OCI-LY7 (cell line): ENCODE data around the gene RBBP6. TPM values are rescaled to one million over a fixed set of nuclear protein-coding genes. Genes with fewer than 3 reads are reported as not detected.
"Not testable (repeated sequence)": the region's sequence is repeated elsewhere in the genome, so short reads cannot be mapped to it uniquely, and the experiment has no call there.

Experiments used
- BruUV-seq: library from RNA; stranded (reverse); fragments of 400-500 nt; replicated peaks from 2 replicates; lab custom pipeline; 2021; lab: Mats Ljungman, UMichigan
- CTCF ChIA-PET: fragments of 300-600 bp; sonication (Branson Sonifier 250); formaldehyde crosslinking; loops from one replicate; lab custom pipeline; 2022; ENCODE audit warnings: antibody characterized with exemption; ENCODE audit not compliant: unreplicated experiment; lab: Charles Lee
- POLR2A ChIA-PET: fragments of 300-600 bp; sonication (Branson Sonifier 250); formaldehyde crosslinking; loops from one replicate; lab custom pipeline; 2022; ENCODE audit warnings: antibody characterized with exemption; lab: Charles Lee
- DNase-seq: peaks from one replicate; pipeline ENCODE4 v3.0.0-alpha.2; 2015; ENCODE audit warnings: low spot score
- H2AFZ ChIP-seq: fragments of 200-600 bp; sonication (generic), shearing (Covaris generic); 2 replicates; pipeline ENCODE4 v1.6.1; 2014; ENCODE audit warnings: mild to moderate bottlenecking, antibody characterized with exemption, low read length, moderate library complexity
- H3K27ac ChIP-seq: fragments of 200-600 bp; sonication (generic); 2 replicates; pipeline ENCODE4 v1.5.1; 2014; ENCODE audit warnings: mixed run types, low read depth, mild to moderate bottlenecking, moderate library complexity, low read length, inconsistent platforms; ENCODE audit not compliant: poor library complexity, severe bottlenecking
- H3K36me3 ChIP-seq: fragments of 200-600 bp; sonication (generic); 2 replicates; pipeline ENCODE4 v1.6.1; 2014; ENCODE audit warnings: mild to moderate bottlenecking, antibody characterized with exemption, low read length, moderate library complexity, mixed read lengths; ENCODE audit not compliant: insufficient read depth
- H3K4me1 ChIP-seq: fragments of 200-600 bp; sonication (generic); 2 replicates; pipeline ENCODE4 v1.5.1; 2014; ENCODE audit warnings: mild to moderate bottlenecking, low read length; ENCODE audit not compliant: insufficient read depth, poor library complexity, severe bottlenecking
- H3K4me2 ChIP-seq: fragments of 200-600 bp; sonication (generic); 2 replicates; pipeline ENCODE4 v1.6.1; 2014; ENCODE audit warnings: mild to moderate bottlenecking, low read length
- H3K4me3 ChIP-seq: fragments of 200-600 bp; sonication (generic); 2 replicates; pipeline ENCODE4 v1.5.1; 2014; ENCODE audit warnings: mild to moderate bottlenecking, low read depth, low read length; ENCODE audit not compliant: poor library complexity, severe bottlenecking
- H3K79me2 ChIP-seq: fragments of 200-600 bp; sonication (generic); 2 replicates; pipeline ENCODE4 v1.6.1; 2016; ENCODE audit warnings: low read depth, mild to moderate bottlenecking, low read length, moderate library complexity, mixed read lengths; ENCODE audit not compliant: insufficient read depth
- H3K9me2 ChIP-seq: fragments of 200-600 bp; sonication (generic); 2 replicates; pipeline ENCODE4 v1.6.1; 2016; ENCODE audit warnings: mild to moderate bottlenecking, low read length, mixed read lengths; ENCODE audit not compliant: insufficient read depth
- H3K9me3 ChIP-seq: fragments of 200-600 bp; sonication (generic); 2 replicates; pipeline ENCODE4 v1.6.1; 2014; ENCODE audit warnings: mild to moderate bottlenecking, mixed run types, low read length, mixed read lengths
- H4K20me1 ChIP-seq: fragments of 200-600 bp; sonication (generic); 2 replicates; pipeline ENCODE4 v1.6.1; 2014; ENCODE audit warnings: mild to moderate bottlenecking, antibody characterized with exemption, low read length, moderate library complexity, mixed read lengths; ENCODE audit not compliant: insufficient read depth
- EZH2phosphoT487 ChIP-seq: fragments of 200-600 bp; sonication (generic); IDR thresholded peaks from 2 replicates; pipeline ENCODE4 v1.6.1; 2018; ENCODE audit warnings: low read depth, borderline replicate concordance, mild to moderate bottlenecking, mixed run types, antibody characterized with exemption, low read length, moderate library complexity, mixed read lengths
- intact Hi-C: fragments of 100-400 bp; cut with micrococcal nuclease; formaldehyde crosslinking; loops from one replicate; pipeline ENCODE4 v1.10.0; 2022; ENCODE audit not compliant: unreplicated experiment
- total RNA-seq, 2 experiments: library from RNA; depleted of rRNA in 1 of 2; stranded (reverse); fragments of >200 nt in 1 of 2; shearing (Covaris generic) in 1 of 2; gene quantifications; 2 replicates each; pipeline ENCODE4 v1.2.3, GENCODE V29; 2014 to 2022
- TF ChIP-seq, protein P1 (sequence below): fragments of 200-600 bp; sonication (generic); conservative IDR thresholded peaks from 2 replicates; pipeline ENCODE4 v1.5.1; 2014; ENCODE audit warnings: mild to moderate bottlenecking, antibody characterized with exemption, low read length, moderate library complexity, mixed read lengths

The RBBP6 gene
- total RNA-seq, 2 experiments from 2014 or later, result 41.2 to 83.0 TPM

DNA sequence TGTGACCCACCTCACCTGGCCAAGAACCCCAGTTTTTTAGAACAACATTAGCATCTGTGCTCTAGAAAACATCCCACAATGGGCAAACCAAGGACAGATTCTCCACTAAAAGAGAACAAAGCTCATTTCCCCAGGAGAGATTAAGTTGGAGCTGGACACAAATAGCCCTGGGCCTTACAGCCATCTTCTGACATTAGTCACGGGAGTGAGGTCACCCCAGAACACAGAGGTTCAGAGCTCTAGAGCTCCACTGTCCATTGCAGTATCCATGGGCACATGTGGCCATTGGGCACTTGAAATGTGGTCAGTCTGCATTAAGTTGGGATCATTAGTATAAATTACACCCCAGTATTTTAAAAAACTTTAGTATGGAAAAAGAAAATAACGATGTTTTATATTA lies 47.6 kb upstream of the RBBP6 start:
- BruUV-seq, result no TSS peak
- no peaks in the 10 kb centered on the region for H3K4me1 ChIP-seq
- H3K79me2 ChIP-seq, result no peaks in the 10 kb centered on the region
- intact Hi-C loops, result no loop called here
- no peaks in the 10 kb centered on the region for H3K9me2 ChIP-seq
- DNase-seq, result no peak
- TF ChIP-seq, protein P1, sequence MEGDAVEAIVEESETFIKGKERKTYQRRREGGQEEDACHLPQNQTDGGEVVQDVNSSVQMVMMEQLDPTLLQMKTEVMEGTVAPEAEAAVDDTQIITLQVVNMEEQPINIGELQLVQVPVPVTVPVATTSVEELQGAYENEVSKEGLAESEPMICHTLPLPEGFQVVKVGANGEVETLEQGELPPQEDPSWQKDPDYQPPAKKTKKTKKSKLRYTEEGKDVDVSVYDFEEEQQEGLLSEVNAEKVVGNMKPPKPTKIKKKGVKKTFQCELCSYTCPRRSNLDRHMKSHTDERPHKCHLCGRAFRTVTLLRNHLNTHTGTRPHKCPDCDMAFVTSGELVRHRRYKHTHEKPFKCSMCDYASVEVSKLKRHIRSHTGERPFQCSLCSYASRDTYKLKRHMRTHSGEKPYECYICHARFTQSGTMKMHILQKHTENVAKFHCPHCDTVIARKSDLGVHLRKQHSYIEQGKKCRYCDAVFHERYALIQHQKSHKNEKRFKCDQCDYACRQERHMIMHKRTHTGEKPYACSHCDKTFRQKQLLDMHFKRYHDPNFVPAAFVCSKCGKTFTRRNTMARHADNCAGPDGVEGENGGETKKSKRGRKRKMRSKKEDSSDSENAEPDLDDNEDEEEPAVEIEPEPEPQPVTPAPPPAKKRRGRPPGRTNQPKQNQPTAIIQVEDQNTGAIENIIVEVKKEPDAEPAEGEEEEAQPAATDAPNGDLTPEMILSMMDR, result no peak
- TF ChIP-seq EZH2phosphoT487, result no peak
- H3K36me3 ChIP-seq, result no peaks in the 10 kb centered on the region
- H3K9me3 ChIP-seq, result no peaks in the 10 kb centered on the region
- no peak overlapping the region for H3K27ac ChIP-seq
- H3K4me2 ChIP-seq, result no peak overlapping the region
- H4K20me1 ChIP-seq, result no peaks in the 10 kb centered on the region
- ChIA-PET CTCF (no interaction called here), POLR2A (interaction anchor here (0.7 kb wide), 1 partner anchor 807 kb away, joined by 4 read pairs; no protein-coding TSS in a partner anchor)
- H2AFZ ChIP-seq, result no peak overlapping the region
- H3K4me3 ChIP-seq, result no peak overlapping the region

DNA sequence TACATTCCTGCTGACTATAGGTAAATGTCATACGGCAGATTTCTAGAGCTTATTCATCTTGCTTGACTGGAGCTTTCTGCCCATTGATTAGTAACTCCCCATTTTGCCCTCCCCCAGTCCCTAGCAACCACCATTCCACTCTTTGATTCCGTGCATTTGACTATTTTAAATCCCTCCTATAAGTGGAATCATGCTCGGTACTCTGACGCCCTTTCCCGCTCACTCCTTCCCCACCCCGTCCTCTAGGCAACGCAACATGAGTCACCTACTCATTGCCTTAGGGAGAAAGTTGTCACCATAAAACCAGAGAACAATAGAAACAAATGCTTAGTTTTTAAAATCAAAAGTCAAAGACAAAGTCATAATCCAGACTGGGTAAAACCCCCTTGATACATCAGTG lies 45.5 kb upstream of the RBBP6 start:
- Histone ChIP-seq H3K4me2 (no peak overlapping the region), H2AFZ (no peak overlapping the region), H3K9me2 (no peaks in the 10 kb centered on the region), H3K9me3 (no peaks in the 10 kb centered on the region), H3K27ac (no peak overlapping the region), H3K36me3 (no peaks in the 10 kb centered on the region), H3K4me3 (no peak overlapping the region), H3K79me2 (no peaks in the 10 kb centered on the region), H4K20me1 (no peaks in the 10 kb centered on the region), H3K4me1 (no peaks in the 10 kb centered on the region)
- CTCF ChIA-PET, result no interaction called here
- no peak for TF ChIP-seq EZH2phosphoT487
- TF ChIP-seq, protein P1, result no peak
- no TSS peak for BruUV-seq
- intact Hi-C loops, result no loop called here
- no peak for DNase-seq
- POLR2A ChIA-PET, result interaction anchor here (0.7 kb wide), 1 partner anchor 22 kb away, joined by 3 read pairs; no protein-coding TSS in a partner anchor

DNA sequence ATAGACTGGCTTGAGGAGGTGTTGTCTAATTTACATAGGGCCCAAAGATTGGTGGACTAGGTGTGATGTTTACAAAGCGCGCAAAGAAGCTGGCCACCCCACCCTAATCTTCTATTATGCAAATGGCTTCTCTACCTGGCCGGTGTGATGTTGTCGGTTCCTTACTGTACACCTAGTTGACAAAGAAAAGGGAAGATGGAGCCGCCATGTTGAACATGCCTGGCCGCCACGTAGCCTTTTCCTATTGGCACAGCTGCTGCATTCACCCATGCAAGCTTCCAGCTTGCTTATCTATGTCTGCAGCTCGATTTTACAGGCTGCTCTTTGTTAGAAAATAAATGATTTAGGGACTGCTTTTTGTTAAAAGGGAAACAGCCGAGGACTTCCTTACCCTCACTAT lies 44.2 kb upstream of the RBBP6 start:
- ChIA-PET CTCF (interaction anchor here (0.6 kb wide), 1 partner anchor 493 kb away, joined by 3 read pairs; no protein-coding TSS in a partner anchor), POLR2A (interaction anchor here (0.9 kb wide), 1 partner anchor 12 kb away, joined by 3 read pairs; no protein-coding TSS in a partner anchor)
- H3K4me1 ChIP-seq, H3K9me2 ChIP-seq, H3K9me3 ChIP-seq, intact Hi-C loops, H3K79me2 ChIP-seq, DNase-seq, H3K4me2 ChIP-seq, H4K20me1 ChIP-seq, H3K4me3 ChIP-seq, H3K36me3 ChIP-seq, H3K27ac ChIP-seq, H2AFZ ChIP-seq, BruUV-seq: not testable (repeated sequence)
